ENCODE results near the gene PITPNM1. TPM values are rescaled to one million over a fixed set of nuclear protein-coding genes. Genes with fewer than 3 reads are reported as not detected.
"Not testable (repeated sequence)": the region's sequence is repeated elsewhere in the genome, so short reads cannot be mapped to it uniquely, and the experiment has no call there.

Gene PITPNM1
- polyA plus RNA-seq, 4 donors, result 26.9 to 38.6 (median 33.7) TPM

- no peak for DNase-seq (ENCODE audit: low read depth in 4 of 4, low spot score in 3 of 4)
These were observed 13.7 kb downstream of the PITPNM1 start for GRCh38 chr11:67491276-67492068.

- DNase-seq (ENCODE audit: low read depth in 4 of 4, low spot score in 3 of 4), result no peak
These were observed 14.5 kb downstream of the PITPNM1 start for GRCh38 chr11:67490727-67491065.

- DNase-seq (ENCODE audit: low read depth in 4 of 4, low spot score in 3 of 4), result no peak
These were observed 15.1 kb downstream of the PITPNM1 start for GRCh38 chr11:67489885-67490726.

- no peak for DNase-seq (ENCODE audit: low read depth in 4 of 4, low spot score in 3 of 4)
These were observed 15.8 kb downstream of the PITPNM1 start for GRCh38 chr11:67489203-67489884.

GRCh38 chr11:67486481-67487195 is 18.5 kb downstream of the PITPNM1 start:
- no peak for DNase-seq (ENCODE audit: low read depth in 4 of 4, low spot score in 3 of 4)

GRCh38 chr11:67485873-67486361 is 19.2 kb downstream of the PITPNM1 start:
- DNase-seq (ENCODE audit: low read depth in 4 of 4, low spot score in 3 of 4), result not testable (repeated sequence)

DNA sequence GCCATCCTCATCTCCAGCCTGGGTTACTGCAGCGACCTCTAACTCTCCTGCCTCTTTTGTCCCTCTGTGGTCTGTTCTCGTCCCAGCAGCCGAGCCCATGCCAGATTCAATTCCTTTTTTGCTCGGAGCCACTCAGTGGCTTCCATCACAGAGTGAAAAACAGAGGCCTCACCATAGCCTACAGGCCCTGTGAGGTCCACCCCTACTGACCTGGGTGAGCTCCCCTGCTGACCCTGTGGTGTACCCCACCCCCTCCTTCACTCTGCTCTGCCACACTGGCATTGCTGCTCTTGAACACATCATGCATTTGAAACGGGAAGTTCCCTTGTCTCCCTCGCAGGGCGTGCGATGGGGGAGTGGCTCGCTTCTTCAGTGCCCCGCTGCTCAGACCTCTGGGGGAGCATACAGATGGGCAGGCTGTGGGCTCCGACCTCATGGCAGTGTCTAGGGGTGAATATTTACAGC is 20.3 kb downstream of the PITPNM1 start:
- DNase-seq (ENCODE audit: low read depth in 4 of 4, low spot score in 3 of 4), result no peak

DNA sequence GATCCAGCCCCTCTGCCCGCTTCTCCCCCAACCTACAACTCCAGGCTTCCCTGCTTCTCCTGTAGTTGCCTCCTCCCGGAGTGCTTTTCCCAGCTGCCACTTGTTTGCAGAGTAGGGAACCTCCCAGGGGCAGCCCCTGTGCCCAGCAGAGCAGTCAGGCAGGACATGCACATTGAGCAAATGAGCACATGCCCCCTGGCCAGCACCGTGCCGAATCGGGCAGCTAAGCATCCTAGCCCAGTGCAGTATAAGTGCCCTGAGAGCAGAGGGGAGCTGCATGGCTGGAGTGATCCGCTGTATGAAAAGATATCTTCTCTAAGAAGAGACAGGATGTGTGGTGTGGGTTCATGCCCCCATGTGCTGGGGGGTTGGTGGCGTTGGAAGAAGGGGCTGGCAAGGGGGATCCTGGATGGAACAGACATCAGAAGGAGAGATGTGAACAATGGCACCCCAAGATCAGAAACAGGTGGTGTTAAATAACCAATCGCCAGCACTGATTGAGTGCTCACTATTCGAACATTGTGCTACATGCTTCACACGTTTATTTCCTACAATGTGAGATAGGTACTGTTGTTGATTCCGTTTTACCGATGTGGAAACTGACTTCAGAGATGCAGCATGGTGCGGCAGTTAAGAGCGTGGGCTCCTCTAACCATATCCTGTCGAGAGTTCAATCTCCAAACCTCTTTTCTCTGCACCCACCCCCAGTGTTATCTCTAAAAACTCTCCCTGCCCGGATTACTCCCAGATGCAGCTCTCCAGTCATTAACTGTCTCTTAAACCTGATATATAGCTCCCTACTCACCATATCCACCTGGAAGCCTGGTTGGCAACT is 21.1 kb downstream of the PITPNM1 start:
- no peak for DNase-seq (ENCODE audit: low read depth in 4 of 4, low spot score in 3 of 4)

DNA sequence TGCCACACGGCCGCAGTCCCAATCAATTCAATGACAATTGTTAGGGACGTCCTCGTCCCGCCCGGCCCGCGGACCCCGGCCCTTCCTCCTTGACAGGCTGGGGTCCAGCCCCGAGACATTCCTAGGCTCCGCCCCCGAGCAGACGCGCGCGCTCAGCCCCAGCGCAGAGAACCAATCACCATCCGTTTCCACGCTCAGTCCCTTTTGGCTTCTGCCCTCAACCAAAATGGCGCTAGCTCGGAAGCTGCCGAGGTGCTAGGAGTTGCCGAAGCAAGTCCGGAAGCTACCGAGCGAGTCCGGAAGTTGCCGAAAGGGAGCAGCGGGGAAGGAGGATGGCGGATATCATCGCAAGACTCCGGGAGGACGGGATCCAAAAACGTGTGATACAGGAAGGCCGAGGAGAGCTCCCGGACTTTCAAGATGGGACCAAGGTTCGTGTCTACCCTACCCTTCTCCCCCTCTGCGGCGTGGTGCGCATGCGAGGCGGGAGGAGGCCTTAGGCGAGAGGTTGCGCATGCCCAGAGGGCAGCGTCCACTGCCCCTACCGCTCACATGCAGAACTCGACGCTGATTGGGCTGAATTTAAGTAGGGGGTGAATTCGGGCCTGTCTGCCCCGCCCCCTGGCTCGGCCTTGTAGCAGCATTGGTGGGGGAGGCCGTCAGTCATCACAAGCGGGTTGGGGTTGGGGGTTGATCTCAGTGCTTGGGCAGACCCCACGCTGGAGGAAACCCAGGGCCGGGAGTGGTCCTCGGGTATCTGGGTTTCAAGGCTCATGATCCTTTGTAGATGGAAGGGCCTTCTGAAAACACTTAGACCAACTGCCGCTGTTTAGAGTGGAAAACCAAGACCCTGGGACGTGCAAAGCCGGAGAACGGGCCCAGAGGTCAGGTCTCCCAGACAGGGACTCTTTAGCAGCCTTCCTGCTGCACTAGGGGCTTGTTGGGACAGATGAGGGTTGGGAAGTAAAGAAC is 22.1 kb downstream of the PITPNM1 start, which contains the start of gene AIP:
Gene AIP (plus strand): TSS at position 200 of the 972 bp plus-strand sequence. CDS start 133 bp downstream, at position 333.
- DNase-seq (ENCODE audit: low read depth in 4 of 4, low spot score in 3 of 4), result peak; percentile 95 to 97 (median 96)

DNA sequence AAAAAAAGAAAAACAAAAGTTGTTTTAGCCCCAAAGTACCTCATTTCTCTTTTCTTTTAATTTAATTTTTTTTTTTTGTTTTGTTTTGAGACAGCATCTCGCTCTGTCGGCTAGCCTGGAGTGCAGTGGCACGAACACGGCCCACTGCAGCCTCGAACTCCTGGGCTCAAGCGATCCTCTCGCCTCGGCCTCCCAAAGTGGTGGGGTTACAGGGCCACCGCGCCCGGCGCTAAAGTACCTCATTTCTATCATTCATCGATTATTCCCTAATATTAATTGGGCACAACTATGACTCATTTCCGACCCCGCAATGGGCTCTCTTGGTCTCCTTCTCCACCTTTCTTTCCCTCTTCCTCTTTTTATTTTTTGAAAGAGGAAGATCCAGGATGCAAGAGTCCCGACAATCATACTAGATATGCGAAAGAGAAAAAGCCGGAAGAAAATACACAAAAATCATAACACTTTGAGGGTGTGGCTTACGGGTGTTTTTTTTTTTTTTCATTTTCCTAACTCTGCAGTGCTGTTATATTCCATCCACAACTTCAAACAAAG is 22.8 kb downstream of the PITPNM1 start:
- DNase-seq (ENCODE audit: low read depth in 4 of 4, low spot score in 3 of 4), result no peak

- DNase-seq (ENCODE audit: low read depth in 4 of 4, low spot score in 3 of 4), result not testable (repeated sequence)
These were observed 27.7 kb downstream of the PITPNM1 start for GRCh38 chr11:67477344-67478050.

GRCh38 chr11:67476692-67477091 is 28.5 kb downstream of the PITPNM1 start:
- DNase-seq (ENCODE audit: low read depth in 4 of 4, low spot score in 3 of 4), result not testable (repeated sequence)

DNA sequence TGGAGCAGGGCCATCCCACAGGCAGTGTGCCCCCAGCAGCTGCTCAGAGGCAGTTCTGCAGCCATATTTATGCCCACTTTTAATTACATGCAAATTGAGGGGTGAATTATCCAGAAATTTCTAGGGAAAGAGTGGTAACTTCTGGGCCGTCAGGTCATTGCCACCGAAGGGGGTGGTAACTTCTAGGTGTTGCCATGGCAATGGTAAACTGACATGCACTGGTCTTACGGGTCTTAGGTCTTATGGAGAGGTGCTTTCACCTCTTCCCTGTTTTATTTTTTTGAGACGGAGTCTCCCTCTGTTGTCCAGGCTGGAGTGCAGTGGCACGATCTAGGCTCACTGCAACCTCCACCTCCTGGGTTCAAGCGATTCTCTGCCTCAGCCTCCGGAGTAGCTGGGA is 32.3 kb downstream of the PITPNM1 start:
- no peak for DNase-seq (ENCODE audit: low read depth in 4 of 4, low spot score in 3 of 4)

DNA sequence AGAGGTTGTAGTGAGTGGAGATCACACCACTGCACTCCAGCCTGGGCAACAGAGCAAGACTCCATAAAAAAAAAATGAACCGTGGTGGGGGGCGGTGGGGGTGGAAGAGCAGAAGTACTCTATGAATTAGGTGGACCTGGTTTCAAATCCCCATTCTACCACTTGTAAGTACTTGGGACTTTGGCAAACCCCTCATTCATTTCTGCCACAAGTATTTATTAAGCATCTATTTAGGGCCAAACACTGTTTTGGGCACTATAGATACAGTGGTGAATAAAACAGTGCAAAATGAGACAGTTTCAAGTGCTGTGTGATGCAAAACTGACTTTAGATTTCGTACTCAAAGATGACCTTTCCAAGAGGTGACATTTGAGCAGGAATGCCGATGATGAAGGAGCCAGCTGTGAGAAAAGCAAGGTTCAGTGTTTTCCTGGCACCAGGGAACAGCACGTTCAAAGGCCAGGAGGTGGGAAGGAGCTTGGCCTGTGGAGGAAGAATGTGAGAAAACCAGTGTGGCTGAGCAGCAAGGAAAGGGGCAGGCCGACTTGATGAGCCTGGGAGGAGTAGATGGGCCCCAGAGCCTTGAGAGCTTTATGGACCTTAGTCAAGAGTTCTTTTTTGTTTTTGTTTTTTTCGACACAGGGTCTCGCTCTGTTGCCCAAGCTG is 34.7 kb downstream of the PITPNM1 start:
- DNase-seq (ENCODE audit: low read depth in 4 of 4, low spot score in 3 of 4), result no peak

- DNase-seq (ENCODE audit: low read depth in 4 of 4, low spot score in 3 of 4), result no peak
These were observed 35.7 kb downstream of the PITPNM1 start for GRCh38 chr11:67469508-67469811.

- peak; percentile 74 to 84 (median 80) for DNase-seq (ENCODE audit: low read depth in 4 of 4, low spot score in 3 of 4)
These were observed 36.2 kb downstream of the PITPNM1 start, which contains the start of gene TMEM134 for GRCh38 chr11:67468759-67469507. TMEM134 (minus strand) TSS chr11:67469251; CDS start chr11:67469192, 59 bp downstream.

Measured in left renal pelvis (tissue), 4 donors.